ENCODE results near the gene SPECC1. TPM values are rescaled to one million over a fixed set of nuclear protein-coding genes. Genes with fewer than 3 reads are reported as not detected.
A peak's percentile ranks its signal among the peaks of the same experiment; 100 is the strongest.
"Not testable (repeated sequence)": the region's sequence is repeated elsewhere in the genome, so short reads cannot be mapped to it uniquely, and the experiment has no call there.

Gene SPECC1
- polyA plus RNA-seq, 3 donors, result 36.0 to 58.4 (median 50.5) TPM

GRCh38 chr17:20012017-20012536, 2.9 kb downstream of the SPECC1 start:
- Mint-ChIP-seq H3K36me3 (no peaks in the 10 kb centered on the region), H3K9me3 (peaks cover 0 to 7% (median 4%) of the 10 kb centered on the region in 7 donors), H3K27ac (no peak overlapping the region), H3K4me3 (peak overlapping the region in 1 of 2 donors; percentile 16), H3K27me3 (ENCODE audit: low read depth in 3 of 3) (peaks cover 19 to 22% (median 20%) of the 10 kb centered on the region in 3 donors), H3K4me1 (peaks cover 13% of the 10 kb centered on the region)
- H3K4me3 ChIP-seq (replicated peaks in 1 of 3; ENCODE audit: low read depth in 2 of 3, low read length in 3 of 3), result no peak overlapping the region
- no peak for DNase-seq
- H2AFZ ChIP-seq (ENCODE audit: insufficient read depth, low read depth, low read length, poor library complexity, severe bottlenecking), result no peak overlapping the region
- H4K20me1 ChIP-seq (ENCODE audit: insufficient read depth, low read length), result no peaks in the 10 kb centered on the region
- H3K9me3 ChIP-seq (replicated peaks in 1 of 2; ENCODE audit: control insufficient read depth in 1 of 2, insufficient read depth in 1 of 2, low read length in 2 of 2), result peaks cover 0 to 2% of the 10 kb centered on the region in 2 donors
- peaks cover 12 to 21% of the 10 kb centered on the region in 2 donors for H3K4me1 ChIP-seq (ENCODE audit: control insufficient read depth in 1 of 2, insufficient read depth in 2 of 2, low read length in 2 of 2)
- no peak for TF ChIP-seq CTCF (IDR thresholded peaks at IDR 0.05)
- no peak overlapping the region for H3K27ac ChIP-seq (ENCODE audit: low read depth in 1 of 2, low read length in 2 of 2)
- WGBS (ENCODE audit: insufficient coverage), result no CpG with 5 or more reads among the region's 2 CpGs
- no peaks in the 10 kb centered on the region for H3K79me2 ChIP-seq (ENCODE audit: insufficient read depth, low read length)
- H3K36me3 ChIP-seq (replicated peaks in 1 of 2; ENCODE audit: control insufficient read depth in 1 of 2, insufficient read depth in 2 of 2, low read length in 2 of 2), result no peaks in the 10 kb centered on the region
- H3K9ac ChIP-seq (ENCODE audit: insufficient read depth, low read length, poor library complexity, severe bottlenecking), result no peak overlapping the region
- intact Hi-C loops (cut with micrococcal nuclease), result no loop called here
- H3K27me3 ChIP-seq (ENCODE audit: control insufficient read depth in 2 of 2, insufficient read depth in 2 of 2, low read length in 2 of 2), result peaks cover 2 to 19% of the 10 kb centered on the region in 2 donors
- no peak overlapping the region for H3K4me2 ChIP-seq (replicated peaks; ENCODE audit: extremely low read depth, low read length, poor library complexity, severe bottlenecking)

GRCh38 chr17:20016475-20016992, 7.4 kb downstream of the SPECC1 start:
- H3K27me3 Mint-ChIP-seq (ENCODE audit: low read depth in 3 of 3); H3K9ac ChIP-seq (ENCODE audit: insufficient read depth, low read length, poor library complexity, severe bottlenecking); H3K9me3 Mint-ChIP-seq; intact Hi-C loops (cut with micrococcal nuclease); H2AFZ ChIP-seq (ENCODE audit: insufficient read depth, low read depth, low read length, poor library complexity, severe bottlenecking); H4K20me1 ChIP-seq (ENCODE audit: insufficient read depth, low read length); H3K9me3 ChIP-seq (replicated peaks in 1 of 2; ENCODE audit: control insufficient read depth in 1 of 2, insufficient read depth in 1 of 2, low read length in 2 of 2); H3K27ac ChIP-seq (ENCODE audit: low read depth in 1 of 2, low read length in 2 of 2); H3K36me3 Mint-ChIP-seq; H3K27ac Mint-ChIP-seq; H3K79me2 ChIP-seq (ENCODE audit: insufficient read depth, low read length); H3K36me3 ChIP-seq (replicated peaks in 1 of 2; ENCODE audit: control insufficient read depth in 1 of 2, insufficient read depth in 2 of 2, low read length in 2 of 2); H3K4me2 ChIP-seq (replicated peaks; ENCODE audit: extremely low read depth, low read length, poor library complexity, severe bottlenecking); H3K4me1 ChIP-seq (ENCODE audit: control insufficient read depth in 1 of 2, insufficient read depth in 2 of 2, low read length in 2 of 2); H3K27me3 ChIP-seq (ENCODE audit: control insufficient read depth in 2 of 2, insufficient read depth in 2 of 2, low read length in 2 of 2); DNase-seq; H3K4me3 Mint-ChIP-seq; H3K4me3 ChIP-seq (replicated peaks in 1 of 3; ENCODE audit: low read depth in 2 of 3, low read length in 3 of 3); H3K4me1 Mint-ChIP-seq: not testable (repeated sequence)
- WGBS (ENCODE audit: insufficient coverage), result over 99% methylated on average over 25 of the region's 32 CpGs
